WTC11 (cell line): ENCODE results near the gene KLHL35. TPM values are rescaled to one million over a fixed set of nuclear protein-coding genes. Genes with fewer than 3 reads are reported as not detected.

ENCODE experiments used
- ATAC-seq: fragments of 200-7000 bp; cut with Tn5 transposase; 2 replicates; pipeline ENCODE4 v1.10.0; 2021; ENCODE audit warnings: mild to moderate bottlenecking, moderate library complexity
- CTCF ChIA-PET: fragments of 300-600 bp; sonication (Branson Sonifier 250); formaldehyde crosslinking; loops from one replicate; lab custom pipeline; 2021; ENCODE audit warnings: antibody characterized with exemption; lab: Charles Lee
- POLR2A ChIA-PET: fragments of 350-600 bp; sonication (Branson Sonifier 250); formaldehyde crosslinking; loops from one replicate; lab custom pipeline; 2021; ENCODE audit warnings: antibody characterized with exemption; lab: Charles Lee
- DNase-seq: peaks from one replicate; pipeline ENCODE4 v3.0.0; 2021; ENCODE audit warnings: low spot score
- H3K27ac Mint-ChIP-seq: 2 replicates; pipeline ENCODE4 v1.8.0; 2021; ENCODE audit warnings: mixed read lengths
- H3K27me3 Mint-ChIP-seq: 2 replicates; pipeline ENCODE4 v1.8.0; 2021; ENCODE audit warnings: low read depth, mild to moderate bottlenecking, moderate library complexity, mixed read lengths
- H3K36me3 Mint-ChIP-seq: 2 replicates; pipeline ENCODE4 v1.8.0; 2021; ENCODE audit warnings: mixed read lengths
- H3K4me1 Mint-ChIP-seq: 2 replicates; pipeline ENCODE4 v1.8.0; 2022; ENCODE audit warnings: mixed read lengths
- H3K4me3 Mint-ChIP-seq: 2 replicates; pipeline ENCODE4 v1.8.0; 2021; ENCODE audit warnings: mild to moderate bottlenecking, moderate library complexity, mixed read lengths
- H3K9me3 Mint-ChIP-seq: 2 replicates; pipeline ENCODE4 v1.8.0; 2021; ENCODE audit warnings: mixed read lengths
- ARID4B ChIP-seq: sonication (generic); formaldehyde crosslinking; IDR thresholded peaks from 2 replicates; pipeline ENCODE4 v1.8.0; 2023; ENCODE audit warnings: missing genetic modification reagents, mild to moderate bottlenecking, borderline replicate concordance
- ATF1 ChIP-seq: sonication (generic); formaldehyde crosslinking; IDR thresholded peaks from 2 replicates; pipeline ENCODE4 v1.8.1; 2023; ENCODE audit warnings: mild to moderate bottlenecking, moderate library complexity, missing genetic modification reagents
- CREM ChIP-seq: sonication (generic); formaldehyde crosslinking; IDR thresholded peaks from 2 replicates; pipeline ENCODE4 v1.8.1; 2022; ENCODE audit warnings: mild to moderate bottlenecking, missing genetic modification reagents, moderate library complexity
- EMX1 ChIP-seq: fragments of 250-450 bp; sonication (Bioruptor Pico); IDR thresholded peaks from 2 replicates; pipeline ENCODE4 v1.8.0; 2021; ENCODE audit warnings: mild to moderate bottlenecking
- ETV6 ChIP-seq: sonication (generic); formaldehyde crosslinking; IDR thresholded peaks from 2 replicates; pipeline ENCODE4 v1.8.1; 2022; ENCODE audit warnings: mild to moderate bottlenecking, missing genetic modification reagents
- GABPB1 ChIP-seq: sonication (generic); formaldehyde crosslinking; IDR thresholded peaks from 2 replicates; pipeline ENCODE4 v1.8.1; 2023; ENCODE audit warnings: mild to moderate bottlenecking, missing genetic modification reagents
- GTF2I ChIP-seq: fragments of 250-450 bp; sonication (Bioruptor Pico); conservative IDR thresholded peaks from 2 replicates; pipeline ENCODE4 v1.4.0; 2021; ENCODE audit warnings: mild to moderate bottlenecking
- JAZF1 ChIP-seq: fragments of 250-450 bp; sonication (Bioruptor Pico); IDR thresholded peaks from 2 replicates; pipeline ENCODE4 v1.9.0; 2021; ENCODE audit warnings: moderate library complexity, mild to moderate bottlenecking, inconsistent platforms
- JUN ChIP-seq: sonication (generic); formaldehyde crosslinking; IDR thresholded peaks from 2 replicates; pipeline ENCODE4 v1.8.0; 2023; ENCODE audit warnings: mild to moderate bottlenecking, missing genetic modification reagents
- NFE2L1 ChIP-seq: sonication (generic); formaldehyde crosslinking; IDR thresholded peaks from 2 replicates; pipeline ENCODE4 v1.8.1; 2023; ENCODE audit warnings: missing genetic modification reagents
- NR3C1 ChIP-seq: sonication (generic); formaldehyde crosslinking; conservative IDR thresholded peaks from 2 replicates; pipeline ENCODE4 v1.8.1; 2023; ENCODE audit warnings: low read depth, mild to moderate bottlenecking, missing genetic modification reagents
- OVOL2 ChIP-seq: fragments of 250-450 bp; sonication (Bioruptor Pico); IDR thresholded peaks from 2 replicates; pipeline ENCODE4 v1.9.0; 2021; ENCODE audit warnings: mild to moderate bottlenecking, borderline replicate concordance
- RELA ChIP-seq: sonication (generic); formaldehyde crosslinking; IDR thresholded peaks from 2 replicates; pipeline ENCODE4 v1.8.1; 2022; ENCODE audit warnings: missing genetic modification reagents, mild to moderate bottlenecking, borderline replicate concordance
- RORB ChIP-seq: fragments of 250-450 bp; sonication (Bioruptor Pico); IDR thresholded peaks from 2 replicates; pipeline ENCODE4 v1.9.0; 2021; ENCODE audit warnings: mild to moderate bottlenecking
- SOX15 ChIP-seq: fragments of 250-450 bp; sonication (Bioruptor Pico); IDR thresholded peaks from 2 replicates; pipeline ENCODE4 v1.9.0; 2021; ENCODE audit warnings: mild to moderate bottlenecking
- SP1 ChIP-seq: sonication (generic); formaldehyde crosslinking; conservative IDR thresholded peaks from 2 replicates; pipeline ENCODE4 v1.8.1; 2022; ENCODE audit warnings: missing genetic modification reagents
- TEAD1 ChIP-seq: sonication (generic); formaldehyde crosslinking; IDR thresholded peaks from 2 replicates; pipeline ENCODE4 v1.8.0; 2022; ENCODE audit warnings: mild to moderate bottlenecking, missing genetic modification reagents
- ZBTB21 ChIP-seq: sonication (generic); formaldehyde crosslinking; IDR thresholded peaks from 2 replicates; pipeline ENCODE4 v1.8.1; 2023; ENCODE audit warnings: mild to moderate bottlenecking, missing genetic modification reagents, borderline replicate concordance
- ZNF423 ChIP-seq: fragments of 250-450 bp; sonication (Bioruptor Pico); IDR thresholded peaks from 2 replicates; pipeline ENCODE4 v2.1.2; 2022; ENCODE audit warnings: mild to moderate bottlenecking, moderate library complexity
- ZNF512 ChIP-seq: sonication (generic); formaldehyde crosslinking; IDR thresholded peaks from 2 replicates; pipeline ENCODE4 v1.8.1; 2022; ENCODE audit warnings: missing genetic modification reagents, borderline replicate concordance
- ZNF671 ChIP-seq: fragments of 250-450 bp; sonication (Bioruptor Pico); IDR thresholded peaks from 2 replicates; pipeline ENCODE4 v1.8.0; 2021; ENCODE audit warnings: mild to moderate bottlenecking
- ZSCAN18 ChIP-seq: fragments of 250-450 bp; sonication (Bioruptor Pico); IDR thresholded peaks from 2 replicates; pipeline ENCODE4 v2.1.2; 2022; ENCODE audit warnings: mild to moderate bottlenecking, moderate library complexity
- total RNA-seq: library from RNA; stranded (reverse); gene quantifications from 3 replicates; pipeline ENCODE4 v1.2.3, GENCODE V29; 2021
- TF ChIP-seq, protein P1 (sequence below): sonication (generic); formaldehyde crosslinking; IDR thresholded peaks from 2 replicates; pipeline ENCODE4 v1.8.0; 2022; ENCODE audit warnings: mild to moderate bottlenecking, missing genetic modification reagents
- TF ChIP-seq, protein P2 (sequence below): fragments of 250-450 bp; sonication (Bioruptor Pico); IDR thresholded peaks from 2 replicates; pipeline ENCODE4 v1.9.0; 2021; ENCODE audit warnings: mild to moderate bottlenecking

The KLHL35 gene
- total RNA-seq, 1 experiment from 2014 or later = 0.22 TPM

- TF ChIP-seq ARID4B (CRISPR knock-in tag) = peak; percentile 91
- no peak for TF ChIP-seq ZSCAN18
- no peak for TF ChIP-seq ZNF671
- peak; percentile 66; the same call in 1 of the 2 replicates for TF ChIP-seq JUN (CRISPR knock-in tag)
- TF ChIP-seq EMX1 (CRISPR knock-in tag) = no peak
- peak; percentile 78; the same call in 1 of the 2 replicates for TF ChIP-seq SP1 (CRISPR knock-in tag)
- TF ChIP-seq ZNF423 (CRISPR knock-in tag) = no peak
- no peak for TF ChIP-seq OVOL2 (CRISPR knock-in tag)
- peak; percentile 90 for TF ChIP-seq CREM (CRISPR knock-in tag)
- TF ChIP-seq ZBTB21 (CRISPR knock-in tag) = no peak
- TF ChIP-seq SOX15 (CRISPR knock-in tag) = no peak
- no peak for TF ChIP-seq JAZF1 (CRISPR knock-in tag)
- TF ChIP-seq, protein P1, sequence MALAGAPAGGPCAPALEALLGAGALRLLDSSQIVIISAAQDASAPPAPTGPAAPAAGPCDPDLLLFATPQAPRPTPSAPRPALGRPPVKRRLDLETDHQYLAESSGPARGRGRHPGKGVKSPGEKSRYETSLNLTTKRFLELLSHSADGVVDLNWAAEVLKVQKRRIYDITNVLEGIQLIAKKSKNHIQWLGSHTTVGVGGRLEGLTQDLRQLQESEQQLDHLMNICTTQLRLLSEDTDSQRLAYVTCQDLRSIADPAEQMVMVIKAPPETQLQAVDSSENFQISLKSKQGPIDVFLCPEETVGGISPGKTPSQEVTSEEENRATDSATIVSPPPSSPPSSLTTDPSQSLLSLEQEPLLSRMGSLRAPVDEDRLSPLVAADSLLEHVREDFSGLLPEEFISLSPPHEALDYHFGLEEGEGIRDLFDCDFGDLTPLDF (CRISPR knock-in tag) = peak; percentile 64; the same call in 1 of the 2 replicates
- TF ChIP-seq GABPB1 (CRISPR knock-in tag) = peak; percentile 80
These were observed 33.5 kb downstream of the KLHL35 start, which contains the start of gene RPS3 (continued) for GRCh38 chr11:75399344-75400145.

GRCh38 chr11:75398906-75399305 lies 34.1 kb downstream of the KLHL35 start:
- TF ChIP-seq ETV6 = no peak
- TF ChIP-seq NFE2L1 (CRISPR knock-in tag) = no peak
- DNase-seq (no peak), ATAC-seq (no peak)
- ChIA-PET CTCF (no interaction called here), POLR2A (no interaction called here)
- Mint-ChIP-seq H3K27me3 (peaks cover 4% of the 10 kb centered on the region; the same call in 1 of the 2 replicates), H3K27ac (peak overlapping the region; percentile 99), H3K36me3 (peaks cover 47% of the 10 kb centered on the region), H3K4me3 (peak overlapping the region; percentile 100), H3K9me3 (no peaks in the 10 kb centered on the region), H3K4me1 (peaks cover 33% of the 10 kb centered on the region)

DNA sequence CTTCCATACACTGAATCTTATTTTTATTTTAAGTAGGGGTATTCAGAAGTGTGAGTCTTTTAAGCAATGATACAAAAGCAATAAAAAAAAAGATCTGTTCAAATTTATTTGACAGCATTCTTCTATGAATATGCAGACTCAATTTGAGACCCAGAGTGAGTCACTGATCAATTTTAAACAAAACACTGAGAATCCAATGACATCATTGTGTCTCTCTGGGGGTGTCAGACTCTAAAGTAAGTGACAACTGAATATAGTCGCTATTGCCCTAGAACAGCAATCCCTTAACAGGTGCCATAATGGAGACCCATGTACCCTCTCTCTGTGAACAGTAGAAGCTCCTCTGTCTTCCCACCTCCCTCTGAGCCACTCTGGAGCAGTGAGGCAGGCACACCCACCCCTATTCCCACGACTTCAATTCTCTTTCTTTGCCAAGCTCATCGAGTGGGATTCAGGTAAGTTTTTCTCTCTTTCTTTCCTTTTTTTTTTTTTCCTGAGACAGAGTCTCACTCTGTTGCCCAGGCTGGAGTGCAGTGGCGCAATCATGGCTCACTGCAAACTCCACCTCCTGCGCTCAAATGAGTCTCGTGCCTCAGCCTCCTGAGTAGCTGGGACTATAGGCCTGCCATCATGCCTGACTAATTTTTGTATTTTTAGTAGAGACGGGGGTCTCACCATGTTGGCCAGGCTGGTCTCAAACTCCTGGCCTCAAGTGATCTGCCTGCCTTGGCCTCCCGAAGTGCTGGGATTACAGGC lies 38.7 kb downstream of the KLHL35 start:
- H3K4me3 Mint-ChIP-seq = no peak overlapping the region
- no peak overlapping the region; the same call in 1 of the 2 replicates for H3K27ac Mint-ChIP-seq
- POLR2A ChIA-PET = no interaction called here
- H3K27me3 Mint-ChIP-seq = peaks cover 4% of the 10 kb centered on the region; the same call in 1 of the 2 replicates
- peaks cover under 1% of the 10 kb centered on the region for H3K36me3 Mint-ChIP-seq
- H3K9me3 Mint-ChIP-seq = no peaks in the 10 kb centered on the region
- H3K4me1 Mint-ChIP-seq = 0 out of 2 replicates have a peak, but pooled peaks cover 2% of the 10 kb centered on the region
- DNase-seq (no peak), ATAC-seq (no peak)
- CTCF ChIA-PET = interaction anchor here (0.9 to 1.7 kb wide), 2 partner anchors 9 to 31 kb away, joined by 3 to 5 read pairs; no protein-coding TSS in a partner anchor
- TF ChIP-seq, protein P2, sequence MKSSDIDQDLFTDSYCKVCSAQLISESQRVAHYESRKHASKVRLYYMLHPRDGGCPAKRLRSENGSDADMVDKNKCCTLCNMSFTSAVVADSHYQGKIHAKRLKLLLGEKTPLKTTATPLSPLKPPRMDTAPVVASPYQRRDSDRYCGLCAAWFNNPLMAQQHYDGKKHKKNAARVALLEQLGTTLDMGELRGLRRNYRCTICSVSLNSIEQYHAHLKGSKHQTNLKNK (CRISPR knock-in tag) = no peak
- TF ChIP-seq ATF1 (CRISPR knock-in tag) = no peak
- TF ChIP-seq GABPB1 (CRISPR knock-in tag) = no peak
- TF ChIP-seq GTF2I (CRISPR knock-in tag) = no peak
- TF ChIP-seq RELA (CRISPR knock-in tag) = no peak
- TF ChIP-seq ZNF512 (CRISPR knock-in tag) = no peak
- no peak for TF ChIP-seq NR3C1 (CRISPR knock-in tag)
- TF ChIP-seq RORB (CRISPR knock-in tag) = no peak
- no peak for TF ChIP-seq TEAD1 (CRISPR knock-in tag)
